CD14-positive monocyte (primary cell): ENCODE measurements around the gene CIITA. TPM values are rescaled to one million over a fixed set of nuclear protein-coding genes. Genes with fewer than 3 reads are reported as not detected.
A peak's percentile ranks its signal among the peaks of the same experiment; 100 is the strongest.

Source experiments
- DNase-seq, 3 donors: peaks; one replicate each; pipeline ENCODE4 v3.0.0-alpha.2; 2011 to 2022
- H2AFZ ChIP-seq: 2 replicates; pipeline ENCODE4 v1.6.0; 2012; ENCODE audit warnings: mild to moderate bottlenecking, low read depth, low read length, inconsistent platforms; ENCODE audit not compliant: insufficient read depth, poor library complexity, severe bottlenecking
- H3K27ac ChIP-seq, 2 donors: 1 replicate in 1 of 2; 2 replicates in 1 of 2; pipeline ENCODE4 v1.5.1; 2012 to 2013; ENCODE audit warnings: low read length in 2 of 2, control low read depth in 1 of 2, inconsistent platforms in 1 of 2, low read depth in 1 of 2, mild to moderate bottlenecking in 1 of 2
- H3K27me3 ChIP-seq, 2 donors: one replicate each; pipeline versions ENCODE4 v1.6.0 to v1.6.1; 2011 to 2013; ENCODE audit warnings: low read length in 2 of 2; ENCODE audit not compliant: control insufficient read depth in 2 of 2, insufficient read depth in 2 of 2
- H3K36me3 ChIP-seq, 2 donors: replicated peaks in 1 of 2; 1 replicate in 1 of 2; 2 replicates in 1 of 2; pipeline versions ENCODE4 v1.5.1 to v1.6.1; 2012 to 2013; ENCODE audit warnings: low read length in 2 of 2, control low read depth in 1 of 2, inconsistent platforms in 1 of 2, mild to moderate bottlenecking in 1 of 2; ENCODE audit not compliant: insufficient read depth in 2 of 2, control insufficient read depth in 1 of 2
- H3K4me1 ChIP-seq, 2 donors: 1 replicate in 1 of 2; 2 replicates in 1 of 2; pipeline versions ENCODE4 v1.5.1 to v1.6.1; 2012 to 2013; ENCODE audit warnings: low read length in 2 of 2, control low read depth in 1 of 2, inconsistent platforms in 1 of 2, mild to moderate bottlenecking in 1 of 2, moderate library complexity in 1 of 2; ENCODE audit not compliant: insufficient read depth in 2 of 2, control insufficient read depth in 1 of 2
- H3K4me2 ChIP-seq: replicated peaks from 2 replicates; pipeline ENCODE3; 2012; ENCODE audit warnings: low read length, moderate library complexity, mild to moderate bottlenecking; ENCODE audit not compliant: poor library complexity, severe bottlenecking; ENCODE audit errors: extremely low read depth
- H3K4me3 ChIP-seq, 3 experiments: fragments of 200-600 bp in 1 of 3; sonication (generic) in 1 of 3; replicated peaks in 1 of 3; 1 replicate in 2 of 3; 2 replicates in 1 of 3; pipeline ENCODE4 v1.5.1; 2011 to 2013; ENCODE audit warnings: low read length in 3 of 3, mild to moderate bottlenecking in 3 of 3, control low read depth in 2 of 3, low read depth in 2 of 3, inconsistent platforms in 1 of 3, moderate library complexity in 1 of 3
- H3K79me2 ChIP-seq: 2 replicates; pipeline ENCODE4 v1.6.0; 2012; ENCODE audit warnings: mild to moderate bottlenecking, control low read depth, inconsistent platforms, low read length, moderate library complexity; ENCODE audit not compliant: insufficient read depth
- H3K9ac ChIP-seq: 2 replicates; pipeline ENCODE4 v1.6.0; 2017; ENCODE audit warnings: low read length, mild to moderate bottlenecking; ENCODE audit not compliant: insufficient read depth, poor library complexity, severe bottlenecking
- H3K9me3 ChIP-seq, 2 donors: replicated peaks in 1 of 2; 1 replicate in 1 of 2; 2 replicates in 1 of 2; pipeline versions ENCODE4 v1.5.1 to v1.6.1; 2012 to 2013; ENCODE audit warnings: low read length in 2 of 2, control low read depth in 1 of 2; ENCODE audit not compliant: control insufficient read depth in 1 of 2, insufficient read depth in 1 of 2
- H4K20me1 ChIP-seq: 2 replicates; pipeline ENCODE4 v1.6.0; 2012; ENCODE audit warnings: mild to moderate bottlenecking, low read length, control low read depth, moderate library complexity; ENCODE audit not compliant: insufficient read depth
- H3K27ac Mint-ChIP-seq, 7 donors: one replicate each; pipeline ENCODE4 v1.8.0; 2020; ENCODE audit warnings: mild to moderate bottlenecking in 7 of 7, mixed read lengths in 7 of 7, moderate library complexity in 6 of 7, inconsistent platforms in 2 of 7
- H3K27me3 Mint-ChIP-seq, 3 donors: one replicate each; pipeline ENCODE4 v1.8.0; 2021 to 2022; ENCODE audit warnings: low read depth in 3 of 3, mild to moderate bottlenecking in 3 of 3, mixed read lengths in 3 of 3, moderate library complexity in 3 of 3, inconsistent platforms in 1 of 3
- H3K36me3 Mint-ChIP-seq, 2 donors: one replicate each; pipeline ENCODE4 v1.8.0; 2020; ENCODE audit warnings: mixed read lengths in 2 of 2, inconsistent platforms in 1 of 2, mild to moderate bottlenecking in 1 of 2
- H3K4me1 Mint-ChIP-seq: one replicate; pipeline ENCODE4 v1.8.0; 2020; ENCODE audit warnings: mild to moderate bottlenecking, mixed read lengths
- H3K4me3 Mint-ChIP-seq, 2 donors: one replicate each; pipeline ENCODE4 v1.8.0; 2020; ENCODE audit warnings: mild to moderate bottlenecking in 2 of 2, mixed read lengths in 2 of 2, moderate library complexity in 1 of 2
- H3K9me3 Mint-ChIP-seq, 7 donors: one replicate each; pipeline ENCODE4 v1.8.0; 2020 to 2022; ENCODE audit warnings: mixed read lengths in 7 of 7, mild to moderate bottlenecking in 6 of 7, moderate library complexity in 6 of 7, inconsistent platforms in 2 of 7
- WGBS: methylation state at CpG from one replicate; pipeline ENCODE4 v1.1.5; 2013; ENCODE audit warnings: missing lambda C conversion rate; ENCODE audit not compliant: insufficient coverage; 5-methylcytosine and 5-hydroxymethylcytosine counted together
- intact Hi-C, 2 donors: fragments of 100-400 bp; cut with micrococcal nuclease; formaldehyde crosslinking; loops; one replicate each; pipeline versions ENCODE4 v1.15.0 to v1.15.1; 2023
- polyA plus RNA-seq, 3 donors: library from polyadenylated mRNA; depleted of rRNA in 1 of 3; unstranded in 2 of 3; stranded (reverse) in 1 of 3; fragments of 300-500 nt in 2 of 3; fragments of >200 nt in 1 of 3; fragmentation: Illumina TruSeq in 2 of 3; gene quantifications; 1 replicate in 2 of 3; 2 replicates in 1 of 3; pipeline ENCODE4 v1.2.3, GENCODE V29; 2012 to 2021
- TF ChIP-seq, protein P1 (sequence below): fragments of 200-600 bp; IDR thresholded peaks from one replicate; pipeline ENCODE4 v1.8.0; 2022; ENCODE audit warnings: antibody characterized with exemption, mild to moderate bottlenecking

Gene CIITA
- polyA plus RNA-seq, 3 donors: 15.6 to 178 (median 22.1) TPM

- peak overlapping the region in 1 of 7 donors; percentile 66 for H3K27ac Mint-ChIP-seq
- H3K9ac ChIP-seq: no peak overlapping the region
Measured at GRCh38 chr16:10979717-10980601, 103.0 kb downstream of the CIITA start.

GRCh38 chr16:10980813-10981212, 103.8 kb downstream of the CIITA start:
- H3K4me3 ChIP-seq: no peak overlapping the region
- H3K27ac Mint-ChIP-seq: no peak overlapping the region
- TF ChIP-seq, protein P1, sequence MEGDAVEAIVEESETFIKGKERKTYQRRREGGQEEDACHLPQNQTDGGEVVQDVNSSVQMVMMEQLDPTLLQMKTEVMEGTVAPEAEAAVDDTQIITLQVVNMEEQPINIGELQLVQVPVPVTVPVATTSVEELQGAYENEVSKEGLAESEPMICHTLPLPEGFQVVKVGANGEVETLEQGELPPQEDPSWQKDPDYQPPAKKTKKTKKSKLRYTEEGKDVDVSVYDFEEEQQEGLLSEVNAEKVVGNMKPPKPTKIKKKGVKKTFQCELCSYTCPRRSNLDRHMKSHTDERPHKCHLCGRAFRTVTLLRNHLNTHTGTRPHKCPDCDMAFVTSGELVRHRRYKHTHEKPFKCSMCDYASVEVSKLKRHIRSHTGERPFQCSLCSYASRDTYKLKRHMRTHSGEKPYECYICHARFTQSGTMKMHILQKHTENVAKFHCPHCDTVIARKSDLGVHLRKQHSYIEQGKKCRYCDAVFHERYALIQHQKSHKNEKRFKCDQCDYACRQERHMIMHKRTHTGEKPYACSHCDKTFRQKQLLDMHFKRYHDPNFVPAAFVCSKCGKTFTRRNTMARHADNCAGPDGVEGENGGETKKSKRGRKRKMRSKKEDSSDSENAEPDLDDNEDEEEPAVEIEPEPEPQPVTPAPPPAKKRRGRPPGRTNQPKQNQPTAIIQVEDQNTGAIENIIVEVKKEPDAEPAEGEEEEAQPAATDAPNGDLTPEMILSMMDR: no peak
- no peak overlapping the region for H3K9ac ChIP-seq
- no peaks in the 10 kb centered on the region for H3K4me1 ChIP-seq
- no peaks in the 10 kb centered on the region for H3K9me3 Mint-ChIP-seq
- H3K79me2 ChIP-seq: no peaks in the 10 kb centered on the region
- H3K9me3 ChIP-seq: no peaks in the 10 kb centered on the region
- intact Hi-C loops: loop anchor here in 1 of 2 donors (10.0 kb wide), 1 partner anchor 164 kb away; no protein-coding TSS in a partner anchor
- no peak overlapping the region for H3K27ac ChIP-seq
- DNase-seq: no peak
- peaks cover 81 to 89% of the 10 kb centered on the region in 2 donors for H3K36me3 Mint-ChIP-seq
- H3K4me2 ChIP-seq: no peak overlapping the region
- H3K27me3 ChIP-seq: no peaks in the 10 kb centered on the region
- H3K27me3 Mint-ChIP-seq: peaks cover 0 to 3% (median 0%) of the 10 kb centered on the region in 3 donors
- no CpG with 5 or more reads among the region's 3 CpGs for WGBS
- H3K4me3 Mint-ChIP-seq: no peak overlapping the region
- no peak overlapping the region for H2AFZ ChIP-seq
- H3K4me1 Mint-ChIP-seq: no peaks in the 10 kb centered on the region
- no peaks in the 10 kb centered on the region for H4K20me1 ChIP-seq
- peaks cover 62 to 89% of the 10 kb centered on the region in 2 donors for H3K36me3 ChIP-seq

More at GRCh38 chr16:10979717-10980601, 103.0 kb downstream of the CIITA start:
- H4K20me1 ChIP-seq: no peaks in the 10 kb centered on the region
- no peak overlapping the region for H2AFZ ChIP-seq
- peaks cover 82 to 92% of the 10 kb centered on the region in 2 donors for H3K36me3 Mint-ChIP-seq
- H3K4me1 Mint-ChIP-seq: no peaks in the 10 kb centered on the region
- no peak overlapping the region for H3K4me3 ChIP-seq
- no peaks in the 10 kb centered on the region for H3K9me3 ChIP-seq
- peaks cover 0 to 3% (median 2%) of the 10 kb centered on the region in 3 donors for H3K27me3 Mint-ChIP-seq
- H3K4me3 Mint-ChIP-seq: no peak overlapping the region
- 91% methylated on average over 14 of the region's 19 CpGs for WGBS
- DNase-seq: no peak
- intact Hi-C loops: loop anchor here in 1 of 2 donors (10.0 kb wide), 1 partner anchor 165 kb away; no protein-coding TSS in a partner anchor
- no peak overlapping the region for H3K27ac ChIP-seq
- peaks cover 64 to 98% of the 10 kb centered on the region in 2 donors for H3K36me3 ChIP-seq
- no peak overlapping the region for H3K4me2 ChIP-seq
- H3K9me3 Mint-ChIP-seq: no peaks in the 10 kb centered on the region
- H3K27me3 ChIP-seq: no peaks in the 10 kb centered on the region
- no peaks in the 10 kb centered on the region for H3K79me2 ChIP-seq
- no peaks in the 10 kb centered on the region for H3K4me1 ChIP-seq
- TF ChIP-seq, protein P1: no peak
